Suprapubic skin (tissue), 3 donors: Measurements from ENCODE around the gene MYO7A.

Experiments
- CTCF ChIP-seq, 2 donors: fragments of 200-600 bp in 1 of 2; fragments of 450-650 bp in 1 of 2; sonication (generic) in 1 of 2; IDR thresholded peaks; one replicate each; pipeline ENCODE4 v1.5.1; 2016 to 2019; ENCODE audit warnings: antibody characterized with exemption in 2 of 2, mild to moderate bottlenecking in 1 of 2, moderate library complexity in 1 of 2
- POLR2AphosphoS5 ChIP-seq, 3 donors: sonication (generic); formaldehyde crosslinking; IDR thresholded peaks; one replicate each; pipeline ENCODE4 v1.6.1; 2017; ENCODE audit warnings: antibody characterized with exemption in 3 of 3

DNA sequence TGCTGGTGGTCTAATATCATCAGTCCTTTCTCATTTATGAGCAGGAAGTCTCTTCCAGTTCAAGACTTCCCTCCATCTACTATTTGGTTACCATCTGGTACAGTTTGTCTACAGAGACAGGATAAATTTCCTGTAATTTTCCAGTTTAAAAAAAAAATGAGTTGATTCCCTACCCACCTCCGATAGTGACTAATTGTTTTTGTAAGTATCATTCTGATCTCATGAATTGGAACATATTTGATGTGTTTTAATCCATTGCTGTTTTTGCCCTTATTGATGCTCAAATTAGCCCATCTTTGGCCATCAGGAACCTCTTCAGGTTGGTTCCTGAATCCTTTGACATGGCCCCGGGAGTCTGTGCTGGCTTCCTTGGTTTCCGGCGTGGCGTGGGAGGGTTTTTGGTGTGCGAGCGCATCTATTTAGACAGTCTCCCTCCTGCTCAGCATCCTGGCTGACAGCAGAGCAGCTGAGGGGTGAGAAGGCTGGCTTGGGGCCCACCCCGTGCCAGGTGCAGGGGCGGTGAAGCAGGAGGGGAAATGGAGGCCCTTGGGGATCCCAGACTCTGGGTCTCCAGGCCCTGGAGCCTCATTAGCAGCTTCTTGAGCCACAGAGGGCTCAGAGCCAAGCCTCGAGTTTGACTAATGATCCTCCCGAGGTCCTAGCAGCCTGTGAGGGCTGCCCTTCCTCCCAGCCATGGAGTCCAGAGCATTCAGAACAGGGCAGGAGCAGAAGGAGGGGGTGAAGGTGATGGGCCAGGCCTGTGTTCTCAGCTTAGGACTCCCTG, 18.6 kb upstream of the MYO7A start:
- TF ChIP-seq POLR2AphosphoS5 (IDR thresholded peaks at IDR 0.05): no peak
- no peak for TF ChIP-seq CTCF (IDR thresholded peaks at IDR 0.05)
